ENCODE results near the gene NGLY1.

DNA sequence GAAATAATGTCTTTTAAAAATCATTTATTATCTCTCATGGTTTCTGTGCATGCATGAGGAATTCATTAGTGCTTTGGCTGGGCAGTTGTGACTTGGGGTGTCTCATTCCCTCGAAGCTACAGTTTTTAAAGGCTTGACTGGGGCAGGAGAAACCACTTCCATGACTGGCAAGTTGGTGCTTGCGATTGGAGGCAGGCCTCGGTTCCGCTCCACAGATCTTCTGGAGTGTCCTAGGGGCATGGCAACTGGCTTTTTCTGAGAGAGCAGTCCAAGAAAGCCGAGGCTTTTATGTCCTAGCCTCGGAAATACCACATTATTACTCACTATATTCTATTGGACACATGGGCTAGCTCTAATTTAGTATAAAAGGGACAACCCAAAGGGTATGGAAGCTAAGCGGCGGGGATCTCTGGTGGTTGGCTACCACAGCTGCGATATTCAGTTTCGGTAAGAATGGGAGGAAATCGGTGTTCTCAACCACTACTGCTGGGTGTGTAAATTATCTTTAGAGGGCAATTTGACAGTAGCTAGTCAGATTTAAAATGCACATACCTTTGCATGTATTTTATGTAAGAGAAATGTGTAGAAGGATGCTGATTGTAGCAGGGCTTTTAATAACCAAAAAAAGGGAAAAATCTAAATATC is 69.8 kb downstream of the NGLY1 start:
- TF ChIP-seq EP300 (IDR thresholded peaks at IDR 0.05) (no peak), POLR2AphosphoS5 (IDR thresholded peaks at IDR 0.05) (no peak), POLR2A (IDR thresholded peaks at IDR 0.05; ENCODE audit: low read depth) (no peak)
- TF ChIP-seq, protein P1, sequence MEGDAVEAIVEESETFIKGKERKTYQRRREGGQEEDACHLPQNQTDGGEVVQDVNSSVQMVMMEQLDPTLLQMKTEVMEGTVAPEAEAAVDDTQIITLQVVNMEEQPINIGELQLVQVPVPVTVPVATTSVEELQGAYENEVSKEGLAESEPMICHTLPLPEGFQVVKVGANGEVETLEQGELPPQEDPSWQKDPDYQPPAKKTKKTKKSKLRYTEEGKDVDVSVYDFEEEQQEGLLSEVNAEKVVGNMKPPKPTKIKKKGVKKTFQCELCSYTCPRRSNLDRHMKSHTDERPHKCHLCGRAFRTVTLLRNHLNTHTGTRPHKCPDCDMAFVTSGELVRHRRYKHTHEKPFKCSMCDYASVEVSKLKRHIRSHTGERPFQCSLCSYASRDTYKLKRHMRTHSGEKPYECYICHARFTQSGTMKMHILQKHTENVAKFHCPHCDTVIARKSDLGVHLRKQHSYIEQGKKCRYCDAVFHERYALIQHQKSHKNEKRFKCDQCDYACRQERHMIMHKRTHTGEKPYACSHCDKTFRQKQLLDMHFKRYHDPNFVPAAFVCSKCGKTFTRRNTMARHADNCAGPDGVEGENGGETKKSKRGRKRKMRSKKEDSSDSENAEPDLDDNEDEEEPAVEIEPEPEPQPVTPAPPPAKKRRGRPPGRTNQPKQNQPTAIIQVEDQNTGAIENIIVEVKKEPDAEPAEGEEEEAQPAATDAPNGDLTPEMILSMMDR (IDR thresholded peaks at IDR 0.05): no peak
